Measurements from ENCODE around the gene FNDC1.

GRCh38 chr6:159256128-159256527, 86.9 kb downstream of the FNDC1 start:
- no peak for TF ChIP-seq EZH2 (IDR thresholded peaks at IDR 0.05; ENCODE audit: borderline replicate concordance, low read length)
- TF ChIP-seq, protein P1, sequence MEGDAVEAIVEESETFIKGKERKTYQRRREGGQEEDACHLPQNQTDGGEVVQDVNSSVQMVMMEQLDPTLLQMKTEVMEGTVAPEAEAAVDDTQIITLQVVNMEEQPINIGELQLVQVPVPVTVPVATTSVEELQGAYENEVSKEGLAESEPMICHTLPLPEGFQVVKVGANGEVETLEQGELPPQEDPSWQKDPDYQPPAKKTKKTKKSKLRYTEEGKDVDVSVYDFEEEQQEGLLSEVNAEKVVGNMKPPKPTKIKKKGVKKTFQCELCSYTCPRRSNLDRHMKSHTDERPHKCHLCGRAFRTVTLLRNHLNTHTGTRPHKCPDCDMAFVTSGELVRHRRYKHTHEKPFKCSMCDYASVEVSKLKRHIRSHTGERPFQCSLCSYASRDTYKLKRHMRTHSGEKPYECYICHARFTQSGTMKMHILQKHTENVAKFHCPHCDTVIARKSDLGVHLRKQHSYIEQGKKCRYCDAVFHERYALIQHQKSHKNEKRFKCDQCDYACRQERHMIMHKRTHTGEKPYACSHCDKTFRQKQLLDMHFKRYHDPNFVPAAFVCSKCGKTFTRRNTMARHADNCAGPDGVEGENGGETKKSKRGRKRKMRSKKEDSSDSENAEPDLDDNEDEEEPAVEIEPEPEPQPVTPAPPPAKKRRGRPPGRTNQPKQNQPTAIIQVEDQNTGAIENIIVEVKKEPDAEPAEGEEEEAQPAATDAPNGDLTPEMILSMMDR (IDR thresholded peaks at IDR 0.05; ENCODE audit: low read length): no peak
